CD4-positive, alpha-beta T cell (primary cell): ENCODE data around the gene TAF1A. TPM values are rescaled to one million over a fixed set of nuclear protein-coding genes. Genes with fewer than 3 reads are reported as not detected.
A peak's percentile ranks its signal among the peaks of the same experiment; 100 is the strongest.

Experiments used
- ATAC-seq: fragments of 200-7000 bp; cut with Tn5 transposase; one replicate; pipeline ENCODE4 v1.10.0; 2022; ENCODE audit warnings: mild to moderate bottlenecking; ENCODE audit not compliant: poor library complexity
- CTCF ChIA-PET: fragments of 350-600 bp; sonication (Branson Sonifier 250); formaldehyde crosslinking; loops from one replicate; lab custom pipeline; 2021; ENCODE audit warnings: antibody characterized with exemption, inconsistent platforms; lab: Charles Lee
- POLR2A ChIA-PET: fragments of 350-600 bp; sonication (Branson Sonifier 250); formaldehyde crosslinking; loops from one replicate; lab custom pipeline; 2021; ENCODE audit warnings: antibody characterized with exemption, inconsistent platforms; lab: Charles Lee
- DNase-seq, 14 experiments: peaks; one replicate each; pipeline ENCODE4 v3.0.0-alpha.2; 2013 to 2020; ENCODE audit warnings: mixed read lengths in 2 of 14
- H3K27ac ChIP-seq, 2 donors: one replicate each; pipeline versions ENCODE4 v1.5.1 to v1.7.0; 2013; ENCODE audit warnings: low read length in 2 of 2, low read depth in 1 of 2, mild to moderate bottlenecking in 1 of 2
- H3K27me3 ChIP-seq, 2 experiments: 1 replicate in 1 of 2; 2 replicates in 1 of 2; pipeline versions ENCODE4 v1.6.1 to v1.7.0; 2013; ENCODE audit warnings: low read length in 2 of 2, control low read depth in 1 of 2, mild to moderate bottlenecking in 1 of 2, moderate library complexity in 1 of 2; ENCODE audit not compliant: insufficient read depth in 2 of 2, control insufficient read depth in 1 of 2
- H3K36me3 ChIP-seq: one replicate; pipeline ENCODE4 v1.6.1; 2013; ENCODE audit warnings: low read length, control low read depth; ENCODE audit not compliant: insufficient read depth
- H3K4me1 ChIP-seq: one replicate; pipeline ENCODE4 v1.6.1; 2013; ENCODE audit warnings: low read length, control low read depth; ENCODE audit not compliant: insufficient read depth
- H3K4me3 ChIP-seq: one replicate; pipeline ENCODE4 v1.5.1; 2013; ENCODE audit warnings: mild to moderate bottlenecking, low read length, moderate library complexity
- H3K9me3 ChIP-seq, 2 experiments: 1 replicate in 1 of 2; 2 replicates in 1 of 2; pipeline versions ENCODE4 v1.6.1 to v1.7.0; 2013; ENCODE audit warnings: low read length in 2 of 2, mild to moderate bottlenecking in 2 of 2, control low read depth in 1 of 2, moderate library complexity in 1 of 2; ENCODE audit not compliant: control insufficient read depth in 1 of 2, insufficient read depth in 1 of 2
- H3K27ac Mint-ChIP-seq: one replicate; pipeline ENCODE4 v1.8.0; 2020; ENCODE audit warnings: mixed read lengths
- H3K27me3 Mint-ChIP-seq: one replicate; pipeline ENCODE4 v1.8.0; 2021; ENCODE audit warnings: mixed read lengths
- H3K36me3 Mint-ChIP-seq: one replicate; pipeline ENCODE4 v1.8.0; 2021; ENCODE audit warnings: low read depth, mixed read lengths
- H3K4me1 Mint-ChIP-seq: one replicate; pipeline ENCODE4 v1.8.0; 2021; ENCODE audit warnings: low read depth, mixed read lengths
- H3K4me3 Mint-ChIP-seq: one replicate; pipeline ENCODE4 v1.8.0; 2020; ENCODE audit warnings: mild to moderate bottlenecking, mixed read lengths
- H3K9me3 Mint-ChIP-seq: one replicate; pipeline ENCODE4 v1.8.0; 2020; ENCODE audit warnings: mixed read lengths
- intact Hi-C, 2 experiments: fragments of 100-400 bp; cut with DNase I in 1 of 2; cut with micrococcal nuclease in 1 of 2; formaldehyde crosslinking; loops; one replicate each; pipeline versions ENCODE4 v1.15.1 to v1.9.0; 2023 to 2025; cut with DNase I, micrococcal nuclease
- total RNA-seq, 174 experiments: library from RNA in 2 of 174; stranded (reverse) in 2 of 174; gene quantifications; one replicate each; pipeline ENCODE4 v1.2.3 and lab custom pipeline; 2021 to 2026
- TF ChIP-seq, protein P1 (sequence below): fragments of 200-600 bp; IDR thresholded peaks from one replicate; pipeline ENCODE4 v1.8.0; 2022; ENCODE audit warnings: antibody characterized with exemption, mild to moderate bottlenecking

The TAF1A gene
- total RNA-seq, 2 experiments from 2014 or later: 3.3 to 4.1 TPM

DNA sequence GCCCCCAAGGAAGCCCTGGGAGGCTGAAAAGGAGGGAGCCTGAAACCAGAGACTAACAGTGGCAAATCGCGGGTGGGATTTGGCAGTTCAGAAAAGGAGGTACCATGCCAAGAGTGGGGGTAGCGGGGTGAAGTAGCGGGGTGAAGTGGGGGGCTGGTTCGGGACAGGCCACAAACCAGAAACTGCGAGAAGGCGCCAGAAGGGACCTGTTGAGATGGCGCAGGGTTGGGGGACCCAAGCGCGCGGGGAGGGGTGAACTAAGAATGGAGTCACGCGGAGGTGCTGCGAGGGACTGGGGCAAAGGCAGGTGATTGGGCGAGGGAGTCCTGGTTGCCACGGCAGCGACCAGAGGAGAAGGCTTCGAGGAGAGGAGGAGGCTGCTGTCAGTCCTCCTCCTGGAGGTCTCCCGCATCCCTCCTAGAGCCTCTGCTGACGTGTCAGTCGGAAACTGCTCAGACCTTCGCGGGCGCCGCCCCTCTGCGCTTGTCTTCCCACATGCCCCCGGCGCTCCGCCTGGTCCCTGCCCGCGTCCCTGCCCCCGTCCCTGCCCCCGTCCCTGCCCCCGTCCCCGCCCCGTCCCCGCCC lies 27.7 kb upstream of the TAF1A start:
- H3K27me3 ChIP-seq: peaks cover 0 to 6% of the 10 kb centered on the region in 2 experiments
- peak; percentile 90 for ATAC-seq
- peak overlapping the region; percentile 43 to 80 for H3K27ac ChIP-seq
- ChIA-PET CTCF (no interaction called here), POLR2A (interaction anchor here (1.4 to 3.1 kb wide), 5 partner anchors 17 to 95 kb away, joined by 3 to 19 read pairs (median 11); partner anchors contain the start of genes AIDA, BROX and TAF1A)
- TF ChIP-seq, protein P1, sequence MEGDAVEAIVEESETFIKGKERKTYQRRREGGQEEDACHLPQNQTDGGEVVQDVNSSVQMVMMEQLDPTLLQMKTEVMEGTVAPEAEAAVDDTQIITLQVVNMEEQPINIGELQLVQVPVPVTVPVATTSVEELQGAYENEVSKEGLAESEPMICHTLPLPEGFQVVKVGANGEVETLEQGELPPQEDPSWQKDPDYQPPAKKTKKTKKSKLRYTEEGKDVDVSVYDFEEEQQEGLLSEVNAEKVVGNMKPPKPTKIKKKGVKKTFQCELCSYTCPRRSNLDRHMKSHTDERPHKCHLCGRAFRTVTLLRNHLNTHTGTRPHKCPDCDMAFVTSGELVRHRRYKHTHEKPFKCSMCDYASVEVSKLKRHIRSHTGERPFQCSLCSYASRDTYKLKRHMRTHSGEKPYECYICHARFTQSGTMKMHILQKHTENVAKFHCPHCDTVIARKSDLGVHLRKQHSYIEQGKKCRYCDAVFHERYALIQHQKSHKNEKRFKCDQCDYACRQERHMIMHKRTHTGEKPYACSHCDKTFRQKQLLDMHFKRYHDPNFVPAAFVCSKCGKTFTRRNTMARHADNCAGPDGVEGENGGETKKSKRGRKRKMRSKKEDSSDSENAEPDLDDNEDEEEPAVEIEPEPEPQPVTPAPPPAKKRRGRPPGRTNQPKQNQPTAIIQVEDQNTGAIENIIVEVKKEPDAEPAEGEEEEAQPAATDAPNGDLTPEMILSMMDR: no peak
- peaks cover 9% of the 10 kb centered on the region for H3K36me3 ChIP-seq
- peaks cover 34% of the 10 kb centered on the region for H3K27me3 Mint-ChIP-seq
- H3K9me3 Mint-ChIP-seq: no peaks in the 10 kb centered on the region
- peaks cover 43% of the 10 kb centered on the region for H3K36me3 Mint-ChIP-seq
- H3K9me3 ChIP-seq: no peaks in the 10 kb centered on the region
- peak overlapping the region; percentile 94 for H3K4me3 Mint-ChIP-seq
- intact Hi-C loops: loop anchor here (1.0 to 10.0 kb wide), 5 partner anchors 27 to 873 kb away; partner anchors contain the start of gene DUSP10 (in 1 of the 2)
- peak overlapping the region; percentile 69 for H3K4me3 ChIP-seq
- H3K27ac Mint-ChIP-seq: peak overlapping the region; percentile 92
- peaks cover 40% of the 10 kb centered on the region for H3K4me1 Mint-ChIP-seq
- peak; percentile 85 to 99 (median 90) for DNase-seq
- H3K4me1 ChIP-seq: peaks cover 18% of the 10 kb centered on the region

DNA sequence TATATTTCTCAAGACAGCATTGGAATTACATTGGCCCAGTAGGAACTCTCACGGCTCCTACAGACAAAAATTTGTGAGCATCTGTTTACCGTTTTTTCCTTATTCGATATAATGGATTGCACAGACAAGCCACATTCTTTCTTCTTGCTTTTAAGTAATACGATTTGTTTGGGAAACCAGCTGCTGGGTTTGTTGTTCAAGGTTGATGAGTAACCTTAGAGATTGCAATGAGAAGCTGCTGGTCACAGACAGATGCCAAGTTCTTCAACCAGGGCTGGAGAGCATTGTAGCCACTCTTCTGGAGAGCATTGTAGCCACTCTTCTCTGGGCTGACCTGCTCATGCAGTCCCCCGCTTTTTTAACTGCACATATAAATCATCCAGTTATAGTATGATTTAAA lies 26.8 kb upstream of the TAF1A start:
- ChIA-PET CTCF (interaction anchor here (1.1 to 1.2 kb wide), 2 partner anchors 18 to 30 kb away, joined by 3 read pairs; no protein-coding TSS in a partner anchor), POLR2A (interaction anchor here (0.6 to 2.0 kb wide), 5 partner anchors 27 to 883 kb away, joined by 3 to 11 read pairs (median 6); partner anchors contain the start of genes AIDA, BROX and TAF1A)
- TF ChIP-seq, protein P1: no peak
- Histone ChIP-seq H3K9me3 (no peaks in the 10 kb centered on the region), H3K4me1 (peaks cover 18% of the 10 kb centered on the region), H3K4me3 (no peak overlapping the region), H3K36me3 (peaks cover 5% of the 10 kb centered on the region), H3K27ac (no peak overlapping the region), H3K27me3 (peaks cover 0 to 6% of the 10 kb centered on the region in 2 experiments)
- peaks cover 38% of the 10 kb centered on the region for H3K27me3 Mint-ChIP-seq
- intact Hi-C loops: loop anchor here (5.0 to 10.0 kb wide), 3 partner anchors 36 to 872 kb away; partner anchors contain the start of gene DUSP10 (in 1 of the 2)
- H3K9me3 Mint-ChIP-seq: no peaks in the 10 kb centered on the region
- no peak for ATAC-seq
- H3K36me3 Mint-ChIP-seq: peaks cover 36% of the 10 kb centered on the region
- peaks cover 40% of the 10 kb centered on the region for H3K4me1 Mint-ChIP-seq
- peak overlapping the region; percentile 92 for H3K27ac Mint-ChIP-seq
- peak overlapping the region; percentile 94 for H3K4me3 Mint-ChIP-seq
- DNase-seq: no peak

DNA sequence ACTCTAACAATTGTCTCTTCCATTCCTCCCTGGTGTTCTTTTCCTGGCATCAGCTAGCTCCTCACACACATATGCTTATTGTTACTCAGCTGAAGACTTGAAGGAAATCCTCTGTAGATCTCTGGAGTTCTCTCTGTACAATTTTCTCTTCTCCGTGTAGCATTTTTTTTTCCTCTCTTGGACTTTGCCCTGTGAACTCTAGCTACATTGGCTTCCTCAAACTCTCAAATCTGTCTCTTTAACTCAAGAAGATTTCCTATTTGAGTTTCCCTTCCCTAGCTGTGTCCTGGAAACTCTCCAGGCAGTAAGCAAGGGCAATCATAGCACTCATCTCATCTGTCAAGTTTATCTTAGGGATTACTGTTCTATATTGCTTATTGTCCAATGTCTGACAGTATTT lies 23.9 kb upstream of the TAF1A start:
- Mint-ChIP-seq H3K36me3 (peaks cover 9% of the 10 kb centered on the region), H3K27me3 (peaks cover 58% of the 10 kb centered on the region)

More for the DNA sequence above, 23.9 kb upstream of the TAF1A start:
- TF ChIP-seq, protein P1: no peak
- intact Hi-C loops: loop anchor here in 1 of 2 experiments (1.0 to 10.0 kb wide), 2 partner anchors 21 to 869 kb away; partner anchors contain the start of gene DUSP10
- Histone ChIP-seq H3K4me1 (peaks cover 8% of the 10 kb centered on the region), H3K9me3 (no peaks in the 10 kb centered on the region), H3K27me3 (peaks cover 0 to 6% of the 10 kb centered on the region in 2 experiments), H3K4me3 (no peak overlapping the region), H3K36me3 (no peaks in the 10 kb centered on the region), H3K27ac (no peak overlapping the region)
- ChIA-PET CTCF (interaction anchor here (1.1 to 1.6 kb wide), 2 partner anchors 18 to 21 kb away, joined by 3 to 5 read pairs; no protein-coding TSS in a partner anchor), POLR2A (interaction anchor here (1.3 kb wide), 1 partner anchor 24 kb away, joined by 3 read pairs; the partner anchor contains the start of gene TAF1A)
- Mint-ChIP-seq H3K9me3 (peaks cover 6% of the 10 kb centered on the region), H3K4me1 (peaks cover 12% of the 10 kb centered on the region), H3K4me3 (no peak overlapping the region), H3K27ac (no peak overlapping the region)
- no peak for DNase-seq
- ATAC-seq: no peak
